ENCODE results near the gene ITSN1.
A peak's percentile ranks its signal among the peaks of the same experiment; 100 is the strongest.

ITSN1 gene

GRCh38 chr21:33751120-33751519, 108.8 kb downstream of the ITSN1 start:
- Histone ChIP-seq H2AK5ac (ENCODE audit: low read length) (no peak overlapping the region), H2AFZ (ENCODE audit: insufficient read depth, low read length, poor library complexity) (no peak overlapping the region), H2BK120ac (ENCODE audit: insufficient read depth, low read length, poor library complexity) (no peak overlapping the region), H2BK12ac (ENCODE audit: low read length) (no peak overlapping the region), H3K36me3 (ENCODE audit: control insufficient read depth in 1 of 2, insufficient read depth in 2 of 2, low read length in 2 of 2) (peaks cover 8 to 15% of the 10 kb centered on the region in 2 experiments), H3K4me1 (ENCODE audit: control insufficient read depth in 1 of 2, insufficient read depth in 2 of 2, low read length in 2 of 2) (no peaks in the 10 kb centered on the region), H3K79me1 (ENCODE audit: low read length) (no peaks in the 10 kb centered on the region), H3K18ac (ENCODE audit: low read length) (no peak overlapping the region), H3K9me3 (ENCODE audit: insufficient read depth, low read depth, low read length) (peaks cover 3% of the 10 kb centered on the region), H3K27ac (ENCODE audit: low read depth, low read length) (no peak overlapping the region), H3K27me3 (ENCODE audit: insufficient read depth, low read length) (no peaks in the 10 kb centered on the region), H3K9ac (ENCODE audit: low read length) (no peak overlapping the region), H2BK5ac (ENCODE audit: low read depth, low read length, poor library complexity) (no peak overlapping the region), H4K91ac (ENCODE audit: low read depth, low read length) (no peak overlapping the region), H3K4ac (ENCODE audit: low read depth, low read length) (no peak overlapping the region), H3K4me3 (ENCODE audit: low read depth, low read length) (no peak overlapping the region), H3K14ac (ENCODE audit: low read length) (no peak overlapping the region), H3K23ac (ENCODE audit: low read length) (no peak overlapping the region), H4K8ac (ENCODE audit: low read depth, low read length) (no peak overlapping the region), H4K12ac (ENCODE audit: low read depth, low read length) (no peak overlapping the region), H3K79me2 (ENCODE audit: control insufficient read depth, insufficient read depth, low read length, poor library complexity) (no peaks in the 10 kb centered on the region), H3K4me2 (ENCODE audit: low read length) (no peak overlapping the region)
- WGBS (ENCODE audit: extremely low coverage, insufficient coverage, insufficient read length) = no CpG with 5 or more reads among the region's 1 CpG
- DNase-seq = peak in 1 of 2 donors; percentile 38

DNA sequence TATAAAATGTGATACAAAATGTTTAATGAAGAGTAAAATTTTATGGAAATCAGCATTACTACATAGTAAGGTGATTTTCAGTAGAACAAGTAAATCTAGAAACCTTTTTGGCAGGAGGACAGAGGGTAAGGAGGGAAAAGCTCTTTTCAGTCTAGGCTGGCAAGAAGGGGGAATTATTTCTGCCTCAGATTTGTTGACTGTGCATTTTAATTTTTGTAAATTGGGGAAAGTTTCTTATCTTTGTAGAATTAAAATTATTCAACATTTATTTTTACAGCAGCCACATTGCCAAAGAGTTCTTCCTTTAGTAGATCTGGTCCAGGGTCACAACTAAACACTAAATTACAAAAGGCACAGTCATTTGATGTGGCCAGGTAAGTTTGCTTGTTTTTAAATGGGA, 109.2 kb downstream of the ITSN1 start:
- Histone ChIP-seq H2BK12ac (ENCODE audit: low read length) (no peak overlapping the region), H3K4ac (ENCODE audit: low read depth, low read length) (no peak overlapping the region), H3K14ac (ENCODE audit: low read length) (no peak overlapping the region), H2BK120ac (ENCODE audit: insufficient read depth, low read length, poor library complexity) (no peak overlapping the region), H4K8ac (ENCODE audit: low read depth, low read length) (no peak overlapping the region), H3K36me3 (ENCODE audit: control insufficient read depth in 1 of 2, insufficient read depth in 2 of 2, low read length in 2 of 2) (peaks cover 8 to 12% of the 10 kb centered on the region in 2 experiments), H2AK5ac (ENCODE audit: low read length) (no peak overlapping the region), H4K12ac (ENCODE audit: low read depth, low read length) (no peak overlapping the region), H3K9ac (ENCODE audit: low read length) (no peak overlapping the region), H3K4me1 (ENCODE audit: control insufficient read depth in 1 of 2, insufficient read depth in 2 of 2, low read length in 2 of 2) (no peaks in the 10 kb centered on the region), H3K79me1 (ENCODE audit: low read length) (no peaks in the 10 kb centered on the region), H3K4me2 (ENCODE audit: low read length) (no peak overlapping the region), H3K4me3 (ENCODE audit: low read depth, low read length) (no peak overlapping the region), H3K27ac (ENCODE audit: low read depth, low read length) (no peak overlapping the region), H3K27me3 (ENCODE audit: insufficient read depth, low read length) (no peaks in the 10 kb centered on the region), H4K91ac (ENCODE audit: low read depth, low read length) (no peak overlapping the region), H3K18ac (ENCODE audit: low read length) (no peak overlapping the region), H3K23ac (ENCODE audit: low read length) (no peak overlapping the region), H2AFZ (ENCODE audit: insufficient read depth, low read length, poor library complexity) (no peak overlapping the region), H2BK5ac (ENCODE audit: low read depth, low read length, poor library complexity) (no peak overlapping the region), H3K9me3 (ENCODE audit: insufficient read depth, low read depth, low read length) (peaks cover 3% of the 10 kb centered on the region), H3K79me2 (ENCODE audit: control insufficient read depth, insufficient read depth, low read length, poor library complexity) (no peaks in the 10 kb centered on the region)
- DNase-seq = no peak

- Histone ChIP-seq H3K4me3 (ENCODE audit: low read depth, low read length) (no peak overlapping the region), H3K79me2 (ENCODE audit: control insufficient read depth, insufficient read depth, low read length, poor library complexity) (no peaks in the 10 kb centered on the region), H3K23ac (ENCODE audit: low read length) (no peak overlapping the region), H2AK5ac (ENCODE audit: low read length) (no peak overlapping the region), H3K27ac (ENCODE audit: low read depth, low read length) (no peak overlapping the region), H4K8ac (ENCODE audit: low read depth, low read length) (no peak overlapping the region), H3K4me2 (ENCODE audit: low read length) (no peak overlapping the region), H2AFZ (ENCODE audit: insufficient read depth, low read length, poor library complexity) (no peak overlapping the region), H3K4me1 (ENCODE audit: control insufficient read depth in 1 of 2, insufficient read depth in 2 of 2, low read length in 2 of 2) (no peaks in the 10 kb centered on the region), H2BK120ac (ENCODE audit: insufficient read depth, low read length, poor library complexity) (no peak overlapping the region), H3K18ac (ENCODE audit: low read length) (no peak overlapping the region), H3K9ac (ENCODE audit: low read length) (no peak overlapping the region), H3K4ac (ENCODE audit: low read depth, low read length) (no peak overlapping the region), H4K12ac (ENCODE audit: low read depth, low read length) (no peak overlapping the region), H2BK5ac (ENCODE audit: low read depth, low read length, poor library complexity) (no peak overlapping the region), H3K9me3 (ENCODE audit: insufficient read depth, low read depth, low read length) (no peaks in the 10 kb centered on the region), H4K91ac (ENCODE audit: low read depth, low read length) (no peak overlapping the region), H3K27me3 (ENCODE audit: insufficient read depth, low read length) (no peaks in the 10 kb centered on the region), H2BK12ac (ENCODE audit: low read length) (no peak overlapping the region), H3K79me1 (ENCODE audit: low read length) (no peaks in the 10 kb centered on the region), H3K14ac (ENCODE audit: low read length) (no peak overlapping the region), H3K36me3 (ENCODE audit: control insufficient read depth in 1 of 2, insufficient read depth in 2 of 2, low read length in 2 of 2) (peaks cover 8% of the 10 kb centered on the region in 2 experiments)
- WGBS (ENCODE audit: extremely low coverage, insufficient coverage, insufficient read length) = no CpG with 5 or more reads among the region's 2 CpGs
- DNase-seq = no peak
Observed at GRCh38 chr21:33752260-33752659, 110.0 kb downstream of the ITSN1 start.

- no peak overlapping the region for H2BK5ac ChIP-seq (ENCODE audit: low read depth, low read length, poor library complexity)
- no peak overlapping the region for H2AFZ ChIP-seq (ENCODE audit: insufficient read depth, low read length, poor library complexity)
Observed at GRCh38 chr21:33753886-33754285, 111.6 kb downstream of the ITSN1 start.

More at GRCh38 chr21:33753886-33754285, 111.6 kb downstream of the ITSN1 start:
- peaks cover 1% of the 10 kb centered on the region for H3K9me3 ChIP-seq (ENCODE audit: insufficient read depth, low read depth, low read length)
- H3K23ac ChIP-seq (ENCODE audit: low read length) = no peak overlapping the region
- no peak overlapping the region for H3K14ac ChIP-seq (ENCODE audit: low read length)
- no peak overlapping the region for H3K4me3 ChIP-seq (ENCODE audit: low read depth, low read length)
- no peak overlapping the region for H3K27ac ChIP-seq (ENCODE audit: low read depth, low read length)
- H3K36me3 ChIP-seq (ENCODE audit: control insufficient read depth in 1 of 2, insufficient read depth in 2 of 2, low read length in 2 of 2) = peaks cover 8 to 10% of the 10 kb centered on the region in 2 experiments
- H3K9ac ChIP-seq (ENCODE audit: low read length) = no peak overlapping the region
- no peak overlapping the region for H4K8ac ChIP-seq (ENCODE audit: low read depth, low read length)
- no peak overlapping the region for H3K4me2 ChIP-seq (ENCODE audit: low read length)
- WGBS (ENCODE audit: extremely low coverage, insufficient coverage, insufficient read length) = no CpG with 5 or more reads among the region's 1 CpG
- no peak overlapping the region for H3K18ac ChIP-seq (ENCODE audit: low read length)
- H3K4me1 ChIP-seq (ENCODE audit: control insufficient read depth in 1 of 2, insufficient read depth in 2 of 2, low read length in 2 of 2) = no peaks in the 10 kb centered on the region
- no peak overlapping the region for H4K12ac ChIP-seq (ENCODE audit: low read depth, low read length)
- H3K27me3 ChIP-seq (ENCODE audit: insufficient read depth, low read length) = no peaks in the 10 kb centered on the region
- H2BK12ac ChIP-seq (ENCODE audit: low read length) = no peak overlapping the region
- DNase-seq = peak in 1 of 2 donors; percentile 18
- H3K79me1 ChIP-seq (ENCODE audit: low read length) = no peaks in the 10 kb centered on the region
- no peak overlapping the region for H4K91ac ChIP-seq (ENCODE audit: low read depth, low read length)
- H3K79me2 ChIP-seq (ENCODE audit: control insufficient read depth, insufficient read depth, low read length, poor library complexity) = no peaks in the 10 kb centered on the region
- no peak overlapping the region for H3K4ac ChIP-seq (ENCODE audit: low read depth, low read length)
- no peak overlapping the region for H2BK120ac ChIP-seq (ENCODE audit: insufficient read depth, low read length, poor library complexity)
- H2AK5ac ChIP-seq (ENCODE audit: low read length) = no peak overlapping the region
